Smooth muscle cell (in vitro differentiated cells): ENCODE results near the gene ZNF786. TPM values are rescaled to one million over a fixed set of nuclear protein-coding genes. Genes with fewer than 3 reads are reported as not detected.

Experiments used
- DNase-seq: peaks from one replicate; lab custom pipeline; 2025; ENCODE audit not compliant: unreplicated experiment; lab: John Stamatoyannopoulos, UW
- H2AFZ ChIP-seq: fragments of 200-600 bp; sonication (generic); 2 replicates; pipeline ENCODE4 v1.6.0; 2016; ENCODE audit warnings: antibody characterized with exemption, low read depth, mild to moderate bottlenecking
- H3F3A ChIP-seq: fragments of 200-600 bp; sonication (generic); 2 replicates; pipeline ENCODE4 v1.6.0; 2017; ENCODE audit warnings: antibody characterized with exemption, low read depth
- H3K27ac ChIP-seq: fragments of 200-600 bp; sonication (generic); 2 replicates; pipeline ENCODE4 v1.5.1; 2016; ENCODE audit warnings: low read depth, mild to moderate bottlenecking
- H3K27me3 ChIP-seq: fragments of 200-600 bp; sonication (generic); 2 replicates; pipeline ENCODE4 v1.6.1; 2016; ENCODE audit warnings: low read depth, mild to moderate bottlenecking
- H3K36me3 ChIP-seq: fragments of 200-600 bp; sonication (generic); 2 replicates; pipeline ENCODE4 v1.5.1; 2016; ENCODE audit warnings: low read depth
- H3K4me1 ChIP-seq: fragments of 200-600 bp; sonication (generic); 2 replicates; pipeline ENCODE4 v1.5.1; 2016; ENCODE audit warnings: low read depth
- H3K4me2 ChIP-seq: fragments of 200-600 bp; sonication (generic); 2 replicates; pipeline ENCODE4 v1.6.0; 2016; ENCODE audit warnings: mild to moderate bottlenecking
- H3K4me3 ChIP-seq: fragments of 200-600 bp; sonication (generic); 2 replicates; pipeline ENCODE4 v1.5.1; 2016; ENCODE audit warnings: mild to moderate bottlenecking
- H3K79me2 ChIP-seq: fragments of 200-600 bp; sonication (generic); 2 replicates; pipeline ENCODE4 v1.6.0; 2016; ENCODE audit warnings: low read depth, mild to moderate bottlenecking
- H3K9ac ChIP-seq: fragments of 200-600 bp; sonication (generic); 2 replicates; pipeline ENCODE4 v1.6.0; 2016; ENCODE audit warnings: low read depth
- H3K9me3 ChIP-seq: fragments of 200-600 bp; sonication (generic); replicated peaks from 2 replicates; pipeline ENCODE4 v1.5.1; 2016; ENCODE audit warnings: low read depth
- H4K20me1 ChIP-seq: fragments of 200-600 bp; sonication (generic); 2 replicates; pipeline ENCODE4 v1.6.0; 2016; ENCODE audit warnings: low read depth
- WGBS: methylation state at CpG from one replicate; pipeline ENCODE4 v1.1.7; 2016; ENCODE audit warnings: low lambda C conversion rate; 5-methylcytosine and 5-hydroxymethylcytosine counted together
- polyA plus RNA-seq: library from polyadenylated mRNA; unstranded; fragments of >200 nt; fragmentation: Nextera tagmentation; extraction: Ambion mirVana; gene quantifications from 2 replicates; pipeline ENCODE4 v1.2.1, GENCODE V29; 2016
- total RNA-seq: library from RNA; depleted of rRNA; stranded (reverse); fragments of >200 nt; gene quantifications from 2 replicates; pipeline ENCODE4 v1.2.3, GENCODE V29; 2014
- TF ChIP-seq, protein P1 (sequence below): fragments of 200-600 bp; sonication (generic); IDR thresholded peaks from 2 replicates; pipeline ENCODE4 v1.5.1; 2017; ENCODE audit warnings: borderline replicate concordance, mild to moderate bottlenecking, antibody characterized with exemption; ENCODE audit not compliant: insufficient read depth, poor library complexity, severe bottlenecking

The ZNF786 gene
- total and polyA plus RNA-seq, 2 experiments from 2014 or later, result 2.2 to 2.3 TPM

DNA sequence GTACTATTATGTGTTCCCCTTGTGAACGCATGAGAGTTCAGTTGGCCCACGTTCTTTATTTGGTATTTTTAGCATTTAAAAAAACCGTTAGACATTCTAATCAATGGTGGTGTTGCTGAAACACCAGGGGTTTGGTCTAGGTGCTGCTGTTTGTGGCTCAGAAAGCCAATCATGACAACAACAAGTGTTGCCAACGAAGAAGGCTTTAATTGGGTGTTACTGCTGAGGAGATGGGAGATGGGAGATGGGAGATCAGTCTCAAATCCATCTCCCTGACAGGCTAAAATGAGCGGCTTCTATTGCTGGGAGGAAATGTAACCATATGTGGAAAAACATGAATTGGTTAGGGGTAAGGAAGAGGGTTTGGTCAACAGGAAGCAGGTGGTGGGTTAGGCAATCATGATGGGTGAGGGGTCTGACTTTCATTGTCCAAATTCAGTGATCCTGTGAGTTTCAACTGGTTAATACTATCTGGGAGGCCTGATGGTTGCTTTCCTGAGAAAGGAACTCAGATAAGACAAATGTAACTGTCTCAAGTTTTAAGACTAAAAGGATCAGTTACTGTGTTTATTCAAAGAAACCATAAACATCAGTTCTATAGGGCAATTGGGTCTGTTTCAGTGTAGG lies 40.2 kb upstream of the ZNF786 start:
- H3K27ac ChIP-seq, result no peak overlapping the region
- H3K9me3 ChIP-seq, result no peaks in the 10 kb centered on the region
- no peaks in the 10 kb centered on the region for H4K20me1 ChIP-seq
- H3K4me1 ChIP-seq, result peaks cover 5% of the 10 kb centered on the region
- H3F3A ChIP-seq, result peaks cover 9% of the 10 kb centered on the region
- H3K4me2 ChIP-seq, result no peak overlapping the region
- no peak for DNase-seq
- H3K79me2 ChIP-seq, result peaks cover 20% of the 10 kb centered on the region
- no peak overlapping the region for H3K9ac ChIP-seq
- H3K27me3 ChIP-seq, result no peaks in the 10 kb centered on the region
- TF ChIP-seq, protein P1, sequence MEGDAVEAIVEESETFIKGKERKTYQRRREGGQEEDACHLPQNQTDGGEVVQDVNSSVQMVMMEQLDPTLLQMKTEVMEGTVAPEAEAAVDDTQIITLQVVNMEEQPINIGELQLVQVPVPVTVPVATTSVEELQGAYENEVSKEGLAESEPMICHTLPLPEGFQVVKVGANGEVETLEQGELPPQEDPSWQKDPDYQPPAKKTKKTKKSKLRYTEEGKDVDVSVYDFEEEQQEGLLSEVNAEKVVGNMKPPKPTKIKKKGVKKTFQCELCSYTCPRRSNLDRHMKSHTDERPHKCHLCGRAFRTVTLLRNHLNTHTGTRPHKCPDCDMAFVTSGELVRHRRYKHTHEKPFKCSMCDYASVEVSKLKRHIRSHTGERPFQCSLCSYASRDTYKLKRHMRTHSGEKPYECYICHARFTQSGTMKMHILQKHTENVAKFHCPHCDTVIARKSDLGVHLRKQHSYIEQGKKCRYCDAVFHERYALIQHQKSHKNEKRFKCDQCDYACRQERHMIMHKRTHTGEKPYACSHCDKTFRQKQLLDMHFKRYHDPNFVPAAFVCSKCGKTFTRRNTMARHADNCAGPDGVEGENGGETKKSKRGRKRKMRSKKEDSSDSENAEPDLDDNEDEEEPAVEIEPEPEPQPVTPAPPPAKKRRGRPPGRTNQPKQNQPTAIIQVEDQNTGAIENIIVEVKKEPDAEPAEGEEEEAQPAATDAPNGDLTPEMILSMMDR, result no peak
- H3K4me3 ChIP-seq, result no peak overlapping the region
- no peak overlapping the region for H2AFZ ChIP-seq
- H3K36me3 ChIP-seq, result peaks cover 10% of the 10 kb centered on the region
- 97% methylated on average over 5 of the region's 5 CpGs for WGBS

DNA sequence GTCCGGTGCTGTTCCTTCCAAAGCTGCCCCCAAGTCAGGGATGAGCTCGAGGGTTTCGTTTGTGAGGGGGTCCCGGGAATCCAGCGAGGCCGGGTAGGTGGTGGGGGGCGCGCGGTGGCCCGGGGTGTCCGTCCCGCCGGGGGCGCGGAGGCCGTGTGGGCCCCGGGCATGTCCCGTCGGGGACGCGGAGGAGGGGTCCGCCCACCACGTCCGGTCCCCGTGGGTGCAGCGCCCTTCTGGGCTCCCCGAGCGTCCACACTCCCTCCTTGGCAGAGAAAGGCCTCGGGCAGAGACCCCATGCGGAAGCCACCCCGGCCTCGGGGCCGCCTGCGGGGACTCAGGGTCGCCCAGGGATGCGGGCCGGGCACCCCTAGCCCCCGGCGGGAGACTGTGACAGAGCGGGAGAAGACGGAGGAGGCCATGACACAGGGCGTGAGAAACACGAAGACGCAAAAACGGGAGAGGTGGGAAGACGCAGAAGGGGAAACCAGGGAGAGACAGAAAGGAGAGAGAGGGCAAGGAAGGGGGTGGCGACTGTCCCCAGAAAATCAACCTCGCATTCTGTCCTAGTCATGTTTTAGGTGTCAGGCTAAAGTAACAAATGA lies 36.2 kb upstream of the ZNF786 start:
- H3K27me3 ChIP-seq, result no peaks in the 10 kb centered on the region
- peaks cover 11% of the 10 kb centered on the region for H3K4me1 ChIP-seq
- no peaks in the 10 kb centered on the region for H3K9me3 ChIP-seq
- H3K4me3 ChIP-seq, result peak overlapping the region; percentile 99
- TF ChIP-seq, protein P1, result no peak
- H3K36me3 ChIP-seq, result peaks cover 10% of the 10 kb centered on the region
- peak overlapping the region; percentile 97 for H3K4me2 ChIP-seq
- WGBS, result under 1% methylated on average over 36 of the region's 48 CpGs
- peaks cover 9% of the 10 kb centered on the region for H3F3A ChIP-seq
- H2AFZ ChIP-seq, result peak overlapping the region; percentile 94
- peak overlapping the region; percentile 89 for H3K27ac ChIP-seq
- peak; percentile 68 for DNase-seq
- H4K20me1 ChIP-seq, result no peaks in the 10 kb centered on the region
- H3K9ac ChIP-seq, result peak overlapping the region; percentile 92
- peaks cover 40% of the 10 kb centered on the region for H3K79me2 ChIP-seq

- Histone ChIP-seq H2AFZ (peak within 1 kb of the TSS; percentile 94), H3K4me3 (peak within 1 kb of the TSS; percentile 99), H3K27me3 (no peaks in the 10 kb centered on the region), H3K79me2 (peaks cover 40% of the 10 kb centered on the region), H3K4me2 (peak within 1 kb of the TSS; percentile 97), H3K9ac (peak within 1 kb of the TSS; percentile 92), H3K27ac (peak within 1 kb of the TSS; percentile 89), H3F3A (peaks cover 9% of the 10 kb centered on the region), H4K20me1 (no peaks in the 10 kb centered on the region), H3K9me3 (no peaks in the 10 kb centered on the region), H3K4me1 (peaks cover 11% of the 10 kb centered on the region), H3K36me3 (peaks cover 9% of the 10 kb centered on the region)
- peak; percentile 83 for DNase-seq
- TF ChIP-seq, protein P1, result peak; percentile 91
- under 1% methylated on average over 70 of the region's 72 CpGs for WGBS
Measured at GRCh38 chr7:149125863-149126661, 35.5 kb upstream of the ZNF786 start, which contains the start of gene ZNF425. Gene ZNF425 (minus strand): TSS chr7:149126324. CDS start chr7:149126213, 111 bp downstream.
